HCT116 (cell line): ENCODE measurements around the gene BCDIN3D. TPM values are rescaled to one million over a fixed set of nuclear protein-coding genes. Genes with fewer than 3 reads are reported as not detected.

Source experiments
- ATAC-seq: fragments of 200-7000 bp; cut with Tn5 transposase; 2 replicates; pipeline ENCODE4 v1.9.1; 2020; ENCODE audit warnings: mild to moderate bottlenecking, moderate library complexity
- BruUV-seq: library from RNA; stranded (reverse); fragments of 400-500 nt; replicated peaks from 2 replicates; lab custom pipeline; 2021; lab: Mats Ljungman, UMichigan
- CTCF ChIA-PET: fragments of 300-600 bp; sonication (Branson Sonifier 250); formaldehyde crosslinking; loops from one replicate; lab custom pipeline; 2021; ENCODE audit warnings: antibody characterized with exemption; lab: Charles Lee
- POLR2A ChIA-PET: fragments of 300-600, 350-600 bp; sonication (Branson Sonifier 250); formaldehyde crosslinking; loops from one replicate; lab custom pipeline; 2021; ENCODE audit warnings: antibody characterized with exemption; lab: Charles Lee
- RAD21 ChIA-PET, 2 experiments: fragments of 300-600 bp; sonication (Branson Sonifier 250); formaldehyde crosslinking; loops; one replicate each; lab custom pipeline; 2023; ENCODE audit warnings: low total read pairs in 2 of 2; ENCODE audit not compliant: uncharacterized antibody in 2 of 2, unreplicated experiment in 2 of 2, low non-redundant PET in 1 of 2; lab: Charles Lee
- DNase-seq: peaks from one replicate; pipeline ENCODE4 v3.0.0-alpha.2; 2010; ENCODE audit warnings: low read depth, low spot score
- H2AFZ ChIP-seq: fragments of 200-600 bp; shearing (Covaris generic), sonication (generic); 2 replicates; pipeline ENCODE4 v1.6.1; 2017; ENCODE audit warnings: low read depth, mixed run types, mixed read lengths, antibody characterized with exemption, low read length; ENCODE audit not compliant: poor library complexity, severe bottlenecking
- H3K27ac ChIP-seq: 2 replicates; pipeline ENCODE4 v1.5.1; 2012; ENCODE audit warnings: low read depth, low read length
- H3K27me3 ChIP-seq: fragments of 200-600 bp; sonication (generic); 2 replicates; pipeline ENCODE4 v1.6.1; 2016; ENCODE audit warnings: mixed run types, low read length, mixed read lengths; ENCODE audit not compliant: insufficient read depth
- H3K36me3 ChIP-seq, 2 experiments: fragments of 200-500 bp in 1 of 2; fragments of 200-600 bp in 1 of 2; sonication (Bioruptor generic) in 1 of 2; sonication (generic) in 1 of 2; 2 replicates each; pipeline versions ENCODE4 v1.5.1 to v1.6.1; 2014 to 2016; ENCODE audit warnings: low read length in 2 of 2, inconsistent platforms in 1 of 2, mixed read lengths in 1 of 2, mixed run types in 1 of 2; ENCODE audit not compliant: insufficient read depth in 2 of 2, control insufficient read depth in 1 of 2
- H3K4me1 ChIP-seq, 2 experiments: fragments of 200-600 bp in 1 of 2; sonication (generic) in 1 of 2; 2 replicates each; pipeline versions ENCODE4 v1.5.1 to v1.6.1; 2012 to 2017; ENCODE audit warnings: low read length in 2 of 2, inconsistent platforms in 1 of 2, mild to moderate bottlenecking in 1 of 2, mixed read lengths in 1 of 2, mixed run types in 1 of 2, moderate library complexity in 1 of 2; ENCODE audit not compliant: insufficient read depth in 2 of 2, control insufficient read depth in 1 of 2
- H3K4me2 ChIP-seq: fragments of 200-600 bp; sonication (generic); 2 replicates; pipeline ENCODE4 v1.6.1; 2017; ENCODE audit warnings: mixed run types, low read length, mixed read lengths
- H3K4me3 ChIP-seq, 2 experiments: fragments of 200-600 bp in 1 of 2; sonication (generic) in 1 of 2; replicated peaks in 1 of 2; 2 replicates each; pipeline ENCODE4 v1.5.1; 2011 to 2016; ENCODE audit warnings: low read length in 2 of 2, control low read depth in 1 of 2, low read depth in 1 of 2, mild to moderate bottlenecking in 1 of 2, mixed read lengths in 1 of 2, mixed run types in 1 of 2
- H3K79me2 ChIP-seq: fragments of 200-600 bp; sonication (generic); 2 replicates; pipeline ENCODE4 v1.6.1; 2017; ENCODE audit warnings: mild to moderate bottlenecking, mixed run types, low read length, moderate library complexity, mixed read lengths; ENCODE audit not compliant: insufficient read depth
- H3K9ac ChIP-seq: fragments of 200-600 bp; sonication (generic); 2 replicates; pipeline ENCODE4 v1.6.1; 2016; ENCODE audit warnings: low read length, mixed read lengths
- H3K9me2 ChIP-seq: fragments of 200-600 bp; sonication (generic), shearing (Covaris generic); 2 replicates; pipeline ENCODE4 v1.6.1; 2017; ENCODE audit warnings: mixed run types, mild to moderate bottlenecking, moderate library complexity; ENCODE audit not compliant: insufficient read depth
- H3K9me3 ChIP-seq, 2 experiments: fragments of 200-500 bp in 1 of 2; fragments of 200-600 bp in 1 of 2; sonication (Bioruptor generic) in 1 of 2; sonication (generic) in 1 of 2; 2 replicates each; pipeline ENCODE4 v1.6.1; 2014 to 2017; ENCODE audit warnings: low read length in 2 of 2, mixed read lengths in 2 of 2, inconsistent platforms in 1 of 2, low read depth in 1 of 2, mild to moderate bottlenecking in 1 of 2, mixed run types in 1 of 2, moderate library complexity in 1 of 2; ENCODE audit not compliant: control insufficient read depth in 1 of 2, insufficient read depth in 1 of 2
- H4K20me1 ChIP-seq: fragments of 200-600 bp; sonication (generic), shearing (Covaris generic); 2 replicates; pipeline ENCODE4 v1.6.1; 2017; ENCODE audit warnings: mixed run types, mild to moderate bottlenecking, moderate library complexity; ENCODE audit not compliant: insufficient read depth
- CBX3 ChIP-seq: IDR thresholded peaks from 2 replicates; pipeline ENCODE4 v1.6.1; 2012; ENCODE audit warnings: low read depth
- CEBPB ChIP-seq: IDR thresholded peaks from 2 replicates; pipeline ENCODE4 v1.6.1; 2012; ENCODE audit warnings: low read depth
- EGR1 ChIP-seq: IDR thresholded peaks from 2 replicates; pipeline ENCODE4 v1.6.1; 2012; ENCODE audit warnings: low read depth
- EZH2phosphoT487 ChIP-seq: fragments of 200-600 bp; IDR thresholded peaks from 2 replicates; pipeline ENCODE4 v1.6.1; 2018; ENCODE audit warnings: antibody characterized with exemption, borderline replicate concordance
- POLR2A ChIP-seq: IDR thresholded peaks from 2 replicates; pipeline ENCODE4 v1.7.0; 2011; ENCODE audit warnings: borderline replicate concordance; ENCODE audit not compliant: insufficient read depth, insufficient read length; ENCODE audit errors: extremely low read depth
- POLR2AphosphoS5 ChIP-seq: IDR thresholded peaks from 2 replicates; pipeline ENCODE4 v1.6.1; 2011; ENCODE audit warnings: mild to moderate bottlenecking, low read depth, low read length, moderate library complexity
- RAD21 ChIP-seq: IDR thresholded peaks from 2 replicates; pipeline ENCODE4 v1.6.1; 2012; ENCODE audit warnings: low read depth, mild to moderate bottlenecking
- SIN3A ChIP-seq: IDR thresholded peaks from 2 replicates; pipeline ENCODE4 v1.6.1; 2012; ENCODE audit warnings: low read depth
- SP1 ChIP-seq: IDR thresholded peaks from 2 replicates; pipeline ENCODE4 v1.6.1; 2012; ENCODE audit warnings: low read depth
- SRF ChIP-seq: IDR thresholded peaks from 2 replicates; pipeline ENCODE4 v1.6.1; 2012; ENCODE audit warnings: low read depth
- TCF7L2 ChIP-seq: IDR thresholded peaks from 2 replicates; pipeline ENCODE4 v1.7.0; 2011; ENCODE audit warnings: borderline replicate concordance, inconsistent platforms; ENCODE audit not compliant: insufficient read depth, insufficient read length; ENCODE audit errors: extremely low read depth
- YY1 ChIP-seq: IDR thresholded peaks from 2 replicates; pipeline ENCODE4 v1.6.1; 2011; ENCODE audit warnings: low read length, low read depth, moderate library complexity, mild to moderate bottlenecking; ENCODE audit not compliant: insufficient replicate concordance; ENCODE audit errors: extremely low read depth
- ZFX ChIP-seq: fragments of 450-650 bp; IDR thresholded peaks from 2 replicates; pipeline ENCODE4 v1.6.1; 2017
- ZNF274 ChIP-seq: fragments of 200-500 bp; sonication (Bioruptor generic); IDR thresholded peaks from 2 replicates; pipeline ENCODE4 v1.6.1; 2014; ENCODE audit warnings: mild to moderate bottlenecking, low read depth, low read length, inconsistent platforms
- intact Hi-C: fragments of 100-400 bp; cut with micrococcal nuclease; formaldehyde crosslinking; loops from 2 replicates; pipeline ENCODE4 v1.10.0; 2022
- total RNA-seq: library from RNA; stranded (reverse); gene quantifications from one replicate; pipeline ENCODE4 v1.2.1, GENCODE V29; 2021; ENCODE audit not compliant: unreplicated experiment
- TF ChIP-seq, protein P1 (sequence below): IDR thresholded peaks from 2 replicates; pipeline ENCODE4 v1.6.1; 2011; ENCODE audit warnings: mild to moderate bottlenecking, low read length, moderate library complexity; ENCODE audit not compliant: insufficient replicate concordance; ENCODE audit errors: extremely low read depth

The BCDIN3D gene
- total RNA-seq, 1 experiment from 2014 or later: 5.7 TPM

DNA sequence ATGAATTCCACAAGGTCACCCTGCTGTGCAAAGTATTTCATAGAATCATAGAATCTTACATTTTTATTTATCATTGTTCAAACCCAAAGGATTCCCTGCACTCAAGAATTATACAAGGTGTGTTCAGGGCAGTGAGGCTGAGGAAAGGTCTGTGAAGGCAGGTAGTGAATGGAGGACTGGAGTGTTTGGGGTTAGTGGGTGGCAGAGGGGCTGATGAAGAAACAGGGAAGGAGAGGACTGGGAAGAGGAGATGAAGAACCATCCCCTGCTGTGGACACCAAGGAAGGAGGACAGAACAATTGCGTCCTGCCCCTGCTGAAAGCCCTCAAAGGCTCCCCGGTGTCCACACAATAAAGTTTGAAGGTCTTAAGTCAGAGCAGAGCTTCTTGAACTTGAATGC lies 10.8 kb upstream of the BCDIN3D start:
- BruUV-seq: no TSS peak
- no peaks in the 10 kb centered on the region for H4K20me1 ChIP-seq
- POLR2A ChIA-PET: no interaction called here
- intact Hi-C loops: no loop called here
- TF ChIP-seq ZFX (no peak), SRF (no peak), SIN3A (no peak), RAD21 (no peak)
- TF ChIP-seq, protein P1, sequence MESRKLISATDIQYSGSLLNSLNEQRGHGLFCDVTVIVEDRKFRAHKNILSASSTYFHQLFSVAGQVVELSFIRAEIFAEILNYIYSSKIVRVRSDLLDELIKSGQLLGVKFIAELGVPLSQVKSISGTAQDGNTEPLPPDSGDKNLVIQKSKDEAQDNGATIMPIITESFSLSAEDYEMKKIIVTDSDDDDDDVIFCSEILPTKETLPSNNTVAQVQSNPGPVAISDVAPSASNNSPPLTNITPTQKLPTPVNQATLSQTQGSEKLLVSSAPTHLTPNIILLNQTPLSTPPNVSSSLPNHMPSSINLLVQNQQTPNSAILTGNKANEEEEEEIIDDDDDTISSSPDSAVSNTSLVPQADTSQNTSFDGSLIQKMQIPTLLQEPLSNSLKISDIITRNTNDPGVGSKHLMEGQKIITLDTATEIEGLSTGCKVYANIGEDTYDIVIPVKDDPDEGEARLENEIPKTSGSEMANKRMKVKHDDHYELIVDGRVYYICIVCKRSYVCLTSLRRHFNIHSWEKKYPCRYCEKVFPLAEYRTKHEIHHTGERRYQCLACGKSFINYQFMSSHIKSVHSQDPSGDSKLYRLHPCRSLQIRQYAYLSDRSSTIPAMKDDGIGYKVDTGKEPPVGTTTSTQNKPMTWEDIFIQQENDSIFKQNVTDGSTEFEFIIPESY: no peak
- TF ChIP-seq, all 23 proteins: peak for 0
- Histone ChIP-seq H3K9ac (no peak overlapping the region), H3K9me3 (no peaks in the 10 kb centered on the region), H3K27me3 (no peaks in the 10 kb centered on the region), H3K79me2 (no peaks in the 10 kb centered on the region), H3K9me2 (0 out of 2 replicates have a peak, but pooled peaks cover 2% of the 10 kb centered on the region), H3K4me3 (no peak overlapping the region), H3K4me2 (no peak overlapping the region), H3K4me1 (no peaks in the 10 kb centered on the region), H3K27ac (no peak overlapping the region), H3K36me3 (no peaks in the 10 kb centered on the region), H2AFZ (no peak overlapping the region)
- ATAC-seq (no peak), DNase-seq (no peak)
- ChIA-PET RAD21 (no interaction called here), CTCF (no interaction called here)

DNA sequence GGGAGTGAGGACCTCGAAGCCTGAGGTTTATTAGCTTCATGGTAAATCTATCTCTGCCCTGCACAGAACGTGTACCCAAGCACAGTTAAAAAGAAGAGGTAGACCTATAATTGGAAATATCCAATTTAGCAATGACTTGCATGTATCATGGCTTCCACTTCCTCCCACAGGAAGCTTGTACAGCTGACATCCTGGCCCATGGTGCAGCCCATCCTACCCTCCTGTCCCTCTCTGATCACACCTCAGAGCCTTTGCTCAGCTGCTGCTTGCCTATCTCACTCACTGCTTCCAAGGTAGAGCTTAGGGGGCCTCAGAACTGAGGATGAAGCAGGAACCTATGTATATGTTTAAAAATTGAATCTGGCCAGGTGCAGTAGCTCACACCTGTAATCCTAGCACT lies 4.3 kb upstream of the BCDIN3D start:
- no peak for TF ChIP-seq YY1
- TF ChIP-seq CBX3: no peak
- TF ChIP-seq POLR2A: no peak
- TF ChIP-seq, protein P1: no peak
- TF ChIP-seq POLR2AphosphoS5: no peak
- no peak for TF ChIP-seq ZFX
- no peak for TF ChIP-seq SP1
- no peak for TF ChIP-seq EGR1
- TF ChIP-seq EZH2phosphoT487: no peak
- TF ChIP-seq ZNF274: no peak
- no peak for TF ChIP-seq SRF
- TF ChIP-seq TCF7L2: no peak
- no peak for TF ChIP-seq CEBPB

More for the DNA sequence above, 4.3 kb upstream of the BCDIN3D start:
- ATAC-seq (no peak), DNase-seq (no peak)
- CTCF ChIA-PET: interaction anchor here (1.1 to 2.3 kb wide), 3 partner anchors 9 to 120 kb away, joined by 3 to 7 read pairs (median 3); no protein-coding TSS in a partner anchor
- no peaks in the 10 kb centered on the region for H3K36me3 ChIP-seq
- H4K20me1 ChIP-seq: no peaks in the 10 kb centered on the region
- intact Hi-C loops: no loop called here
- H3K4me3 ChIP-seq: no peak overlapping the region
- H3K79me2 ChIP-seq: peaks cover 5% of the 10 kb centered on the region
- no peak overlapping the region for H2AFZ ChIP-seq
- no peaks in the 10 kb centered on the region for H3K9me3 ChIP-seq
- H3K9me2 ChIP-seq: 0 out of 2 replicates have a peak, but pooled peaks cover 8% of the 10 kb centered on the region
- no peaks in the 10 kb centered on the region for H3K27me3 ChIP-seq
- no TSS peak for BruUV-seq
- RAD21 ChIA-PET: no interaction called here
- no peak overlapping the region for H3K27ac ChIP-seq
- POLR2A ChIA-PET: no interaction called here
- H3K4me1 ChIP-seq: peaks cover 5 to 12% of the 10 kb centered on the region in 2 experiments; a peak in 3 of 4 replicates
- no peak overlapping the region for H3K9ac ChIP-seq
- H3K4me2 ChIP-seq: no peak overlapping the region
